H1 (cell line): Measurements from ENCODE around the gene CHRM3. TPM values are rescaled to one million over a fixed set of nuclear protein-coding genes. Genes with fewer than 3 reads are reported as not detected.

ENCODE experiments used
- CHD2 ChIP-seq: IDR thresholded peaks from 2 replicates; pipeline ENCODE4 v1.6.1; 2012; ENCODE audit warnings: low read length, improper control_type of control experiment
- polyA plus RNA-seq, 7 experiments: library from polyadenylated mRNA; depleted of rRNA in 3 of 7; stranded (reverse) in 5 of 7; unstranded in 2 of 7; fragments of >200 nt in 5 of 7; fragments of 200-250 nt in 2 of 7; gene quantifications; 1 replicate in 5 of 7; 2 replicates in 1 of 7; 4 replicates in 1 of 7; pipeline versions ENCODE4 v1.2.1 to v1.2.3, GENCODE V29; 2011 to 2013; ENCODE audit warnings: missing spikeins in 2 of 7, mixed read lengths in 2 of 7
- total RNA-seq: library from RNA; stranded (reverse); fragmentation: NEBNext Ultra II Directional; extraction: Animal tissue kit (Norgen Biotek cat#: 25700); gene quantifications from 2 replicates; pipeline ENCODE4 v1.2.1, GENCODE V29; 2021

Gene CHRM3
- total and polyA plus RNA-seq, 2 of the 8 experiments (the other 6 are each of a cell fraction or from before 2014, with no cell fraction given): 3.3 to 5.0 TPM

GRCh38 chr1:239434181-239434580, 47.8 kb downstream of the CHRM3 start (continued):
- no peak for TF ChIP-seq CHD2
- TF ChIP-seq, all 59 proteins: peak for 0
